Endothelial cell of umbilical vein (primary cell): ENCODE data around the gene AMPH. TPM values are rescaled to one million over a fixed set of nuclear protein-coding genes. Genes with fewer than 3 reads are reported as not detected.
A peak's percentile ranks its signal among the peaks of the same experiment; 100 is the strongest.

Experiments
- BruUV-seq: library from RNA; stranded (reverse); fragments of 400-500 nt; replicated peaks from 2 replicates; lab custom pipeline; 2021; lab: Mats Ljungman, UMichigan
- CTCF ChIA-PET: fragments of 300-600, 350-600 bp; sonication (Branson Sonifier 250); formaldehyde crosslinking; loops from one replicate; lab custom pipeline; 2021; ENCODE audit warnings: antibody characterized with exemption, inconsistent platforms; lab: Charles Lee
- POLR2A ChIA-PET: fragments of 300-600, 350-600 bp; sonication (Branson Sonifier 250); formaldehyde crosslinking; loops from one replicate; lab custom pipeline; 2021; ENCODE audit warnings: antibody characterized with exemption, inconsistent platforms; lab: Charles Lee
- DNase-seq: peaks from one replicate; pipeline ENCODE4 v3.0.0-alpha.2; 2011; ENCODE audit warnings: low read depth, low spot score
- FAIRE-seq: peaks from 2 replicates; lab custom pipeline; 2011; peaks lifted over from hg19 to GRCh38; lab: Jason Lieb, UNC
- H2AFZ ChIP-seq: 2 replicates; pipeline ENCODE4 v1.6.0; 2012; ENCODE audit warnings: low read depth, low read length, control low read depth, inconsistent platforms
- H3K27ac ChIP-seq: 2 replicates; pipeline ENCODE4 v1.5.1; 2011; ENCODE audit warnings: low read depth, mild to moderate bottlenecking, control low read depth, low read length, moderate library complexity; ENCODE audit not compliant: insufficient read depth
- H3K27me3 ChIP-seq, 2 experiments: 2 replicates each; pipeline versions ENCODE4 v1.6.0 to v1.6.1; 2011; ENCODE audit warnings: low read length in 2 of 2, mixed read lengths in 1 of 2; ENCODE audit not compliant: control insufficient read depth in 2 of 2, insufficient read depth in 2 of 2
- H3K36me3 ChIP-seq, 2 experiments: 2 replicates in 1 of 2; 3 replicates in 1 of 2; pipeline ENCODE4 v1.5.1; 2011; ENCODE audit warnings: low read length in 2 of 2, mild to moderate bottlenecking in 1 of 2, moderate library complexity in 1 of 2; ENCODE audit not compliant: control insufficient read depth in 2 of 2, insufficient read depth in 2 of 2; ENCODE audit errors: extremely low read depth in 1 of 2
- H3K4me1 ChIP-seq: 3 replicates; pipeline ENCODE4 v1.5.1; 2011; ENCODE audit warnings: mild to moderate bottlenecking, low read length; ENCODE audit not compliant: control insufficient read depth, insufficient read depth; ENCODE audit errors: extremely low read depth
- H3K4me2 ChIP-seq: 2 replicates; pipeline ENCODE4 v1.6.1; 2011; ENCODE audit warnings: low read length, control low read depth, mixed read lengths; ENCODE audit not compliant: insufficient read depth
- H3K4me3 ChIP-seq, 3 experiments: fragments of 200-600 bp in 1 of 3; sonication (generic), shearing (Covaris generic) in 1 of 3; replicated peaks in 1 of 3; 2 replicates each; pipeline ENCODE4 v1.5.1; 2011 to 2016; ENCODE audit warnings: control low read depth in 3 of 3, low read length in 3 of 3, mild to moderate bottlenecking in 2 of 3, inconsistent platforms in 1 of 3, low read depth in 1 of 3, moderate library complexity in 1 of 3; ENCODE audit not compliant: insufficient read depth in 1 of 3
- H3K79me2 ChIP-seq: 2 replicates; pipeline ENCODE4 v1.6.0; 2012; ENCODE audit warnings: low read length, inconsistent platforms; ENCODE audit not compliant: control insufficient read depth, insufficient read depth
- H3K9ac ChIP-seq: replicated peaks from 2 replicates; pipeline ENCODE3; 2011; ENCODE audit warnings: low read length, control low read depth; ENCODE audit not compliant: insufficient read depth; ENCODE audit errors: extremely low read depth
- H3K9me1 ChIP-seq: replicated peaks from 3 replicates; pipeline ENCODE4 v1.6.0; 2011; ENCODE audit warnings: mild to moderate bottlenecking, low read length; ENCODE audit not compliant: control insufficient read depth, insufficient read depth; ENCODE audit errors: extremely low read depth
- H3K9me3 ChIP-seq: replicated peaks from 2 replicates; pipeline ENCODE4 v1.5.1; 2012; ENCODE audit warnings: low read length, inconsistent platforms; ENCODE audit not compliant: control insufficient read depth, insufficient read depth
- H4K20me1 ChIP-seq: replicated peaks from 2 replicates; pipeline ENCODE3; 2011; ENCODE audit warnings: mild to moderate bottlenecking, low read length; ENCODE audit not compliant: control insufficient read depth, insufficient read depth; ENCODE audit errors: extremely low read depth
- CTCF ChIP-seq, 2 donors: IDR thresholded peaks; 1 replicate in 1 of 2; 2 replicates in 1 of 2; pipeline ENCODE4 v1.5.1; 2011; ENCODE audit warnings: low read length in 2 of 2, mild to moderate bottlenecking in 2 of 2, moderate library complexity in 2 of 2, control low read depth in 1 of 2, inconsistent platforms in 1 of 2, low read depth in 1 of 2; ENCODE audit not compliant: insufficient read depth in 1 of 2; ENCODE audit errors: extremely low read depth in 1 of 2
- EZH2 ChIP-seq: IDR thresholded peaks from 2 replicates; pipeline ENCODE4 v1.6.1; 2012; ENCODE audit warnings: borderline replicate concordance, low read depth, mild to moderate bottlenecking, moderate library complexity, low read length, inconsistent platforms; ENCODE audit not compliant: severe bottlenecking
- FOS ChIP-seq: IDR thresholded peaks from 2 replicates; pipeline ENCODE4 v1.6.1; 2011; ENCODE audit warnings: mild to moderate bottlenecking, low read length, moderate library complexity, borderline replicate concordance; ENCODE audit not compliant: insufficient read depth
- GATA2 ChIP-seq: IDR thresholded peaks from 2 replicates; pipeline ENCODE4 v1.7.0; 2011; ENCODE audit warnings: low read depth, mild to moderate bottlenecking, moderate library complexity, mixed read lengths, low read length; ENCODE audit not compliant: insufficient read length, insufficient read depth
- JUN ChIP-seq: IDR thresholded peaks from 2 replicates; pipeline ENCODE4 v1.6.1; 2011; ENCODE audit warnings: borderline replicate concordance, low read depth; ENCODE audit not compliant: insufficient read length, insufficient read depth
- MYC ChIP-seq: IDR thresholded peaks from one replicate; pipeline ENCODE4 v1.6.1; 2011; ENCODE audit warnings: mild to moderate bottlenecking, low read depth, low read length
- POLR2A ChIP-seq: IDR thresholded peaks from 2 replicates; pipeline ENCODE4 v1.6.1; 2012; ENCODE audit warnings: low read depth, mild to moderate bottlenecking, control low read depth, low read length
- POLR2AphosphoS5 ChIP-seq: IDR thresholded peaks from 2 replicates; pipeline ENCODE4 v1.6.1; 2012; ENCODE audit warnings: low read depth, mild to moderate bottlenecking, control low read depth, low read length, moderate library complexity; ENCODE audit not compliant: insufficient read depth
- dilution Hi-C: fragments of 300-500 bp; cut with MboI; formaldehyde crosslinking; loops from one replicate; pipeline ENCODE4 v1.15.0; 2019; ENCODE audit warnings: low sequenced_read_pairs; ENCODE audit not compliant: extremely low pct_ligation_motif_present
- intact Hi-C: fragments of 100-400 bp; cut with micrococcal nuclease; formaldehyde crosslinking; loops from one replicate; pipeline ENCODE4 v1.10.0; 2022
- polyA plus RNA-seq, 4 experiments: library from polyadenylated mRNA; depleted of rRNA in 3 of 4; stranded (reverse) in 3 of 4; unstranded in 1 of 4; fragments of >200 nt; gene quantifications; 2 replicates each; pipeline versions ENCODE4 v1.2.1 to v1.2.3, GENCODE V29; 2011 to 2012; ENCODE audit warnings: missing spikeins in 1 of 4
- total RNA-seq: library from RNA; stranded (reverse); gene quantifications from 2 replicates; pipeline ENCODE4 v1.2.3, GENCODE V29; 2021
- TF ChIP-seq, protein P1 (sequence below): IDR thresholded peaks from 2 replicates; pipeline ENCODE4 v1.6.1; 2011; ENCODE audit not compliant: insufficient read depth, insufficient read length

Gene AMPH
- total and polyA plus RNA-seq, 2 donors (not counting 3 experiments of a cell fraction or from before 2014, with no cell fraction given), result 5.2 to 9.2 TPM

- no peak for TF ChIP-seq EZH2
- no peak for TF ChIP-seq GATA2
- TF ChIP-seq FOS, result no peak
- TF ChIP-seq JUN, result no peak
- TF ChIP-seq MYC, result no peak
- Histone ChIP-seq H2AFZ (no peak overlapping the region), H4K20me1 (no peaks in the 10 kb centered on the region), H3K27ac (no peak overlapping the region), H3K9me1 (no peaks in the 10 kb centered on the region), H3K4me3 (no peak overlapping the region), H3K36me3 (no peaks in the 10 kb centered on the region), H3K79me2 (no peaks in the 10 kb centered on the region), H3K4me1 (no peaks in the 10 kb centered on the region), H3K9me3 (no peaks in the 10 kb centered on the region), H3K9ac (no peak overlapping the region), H3K27me3 (no peaks in the 10 kb centered on the region), H3K4me2 (no peak overlapping the region)
- no peak for DNase-seq
- no TSS peak for BruUV-seq
- dilution Hi-C loops (no loop called here), intact Hi-C loops (no loop called here)
- POLR2A ChIA-PET, result no interaction called here
- CTCF ChIA-PET, result no interaction called here
- peak; percentile 21 for FAIRE-seq
Measured at GRCh38 chr7:38438970-38439369, 192.2 kb downstream of the AMPH start.

DNA sequence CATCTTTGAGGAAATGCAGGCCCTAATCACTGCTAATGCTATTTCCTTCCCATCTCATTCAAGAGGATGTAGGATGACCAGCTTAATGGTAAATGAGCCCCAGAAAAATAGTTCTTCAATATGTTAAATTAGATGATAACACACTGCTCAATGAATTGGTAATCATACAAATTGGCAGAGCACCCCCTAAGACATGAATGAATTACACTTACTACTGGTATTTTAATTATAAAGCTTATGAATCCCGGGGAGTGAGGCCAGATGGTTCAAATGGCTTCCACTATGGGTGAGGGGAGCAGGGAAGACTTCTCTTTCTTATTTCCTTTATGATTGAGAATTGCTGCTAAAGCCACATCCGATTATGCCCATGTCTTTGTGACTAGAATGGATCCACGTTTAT lies 198.5 kb downstream of the AMPH start:
- ChIA-PET CTCF (no interaction called here), POLR2A (no interaction called here)
- H3K9ac ChIP-seq, result no peak overlapping the region
- no peaks in the 10 kb centered on the region for H4K20me1 ChIP-seq
- no peaks in the 10 kb centered on the region for H3K27me3 ChIP-seq
- intact Hi-C loops, result no loop called here
- no peak overlapping the region for H3K27ac ChIP-seq
- dilution Hi-C loops, result no loop called here
- no peak overlapping the region for H3K4me2 ChIP-seq
- no peak overlapping the region for H2AFZ ChIP-seq
- H3K9me1 ChIP-seq, result no peaks in the 10 kb centered on the region
- H3K4me3 ChIP-seq, result no peak overlapping the region
- DNase-seq (no peak), FAIRE-seq (no peak)
- H3K9me3 ChIP-seq, result no peaks in the 10 kb centered on the region
- TF ChIP-seq MYC (no peak), POLR2AphosphoS5 (no peak), GATA2 (no peak), FOS (no peak), JUN (no peak), EZH2 (no peak), POLR2A (no peak), CTCF (IDR thresholded peaks at IDR 0.05; ENCODE audit: extremely low read depth in 1 of 2, insufficient read depth in 1 of 2, low read depth in 1 of 2, low read length in 2 of 2) (no peak)
- TF ChIP-seq, protein P1, sequence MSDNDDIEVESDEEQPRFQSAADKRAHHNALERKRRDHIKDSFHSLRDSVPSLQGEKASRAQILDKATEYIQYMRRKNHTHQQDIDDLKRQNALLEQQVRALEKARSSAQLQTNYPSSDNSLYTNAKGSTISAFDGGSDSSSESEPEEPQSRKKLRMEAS, result no peak
- no peaks in the 10 kb centered on the region for H3K79me2 ChIP-seq
- BruUV-seq, result no TSS peak
- no peaks in the 10 kb centered on the region for H3K36me3 ChIP-seq
- H3K4me1 ChIP-seq, result no peaks in the 10 kb centered on the region
